ENCODE results near the gene MCM9.

DNA sequence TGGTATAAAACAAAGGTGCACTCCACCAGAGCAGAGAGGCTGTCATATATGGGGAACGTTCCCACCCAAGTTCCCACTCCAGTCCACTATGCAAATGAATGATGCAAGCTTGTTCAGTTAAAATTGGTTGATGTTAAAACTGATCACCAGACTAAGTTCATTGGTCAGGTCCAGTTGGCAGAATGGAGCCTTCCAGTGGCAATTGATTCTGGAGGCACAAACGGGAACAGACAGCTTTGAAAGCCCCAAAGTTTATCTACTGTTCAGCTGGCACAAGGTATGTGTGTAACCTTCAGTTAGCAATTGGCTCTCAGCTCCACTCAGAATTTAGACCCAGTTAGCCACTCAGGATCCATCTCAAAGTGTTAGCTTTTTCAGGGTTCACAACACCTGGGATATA is 164.1 kb downstream of the MCM9 start:
- TF ChIP-seq CTCF (IDR thresholded peaks at IDR 0.05) (no peak), POLR2A (IDR thresholded peaks at IDR 0.05) (no peak)
